ENCODE data around the gene IL3. TPM values are rescaled to one million over a fixed set of nuclear protein-coding genes. Genes with fewer than 3 reads are reported as not detected.

IL3 gene
- total and polyA plus RNA-seq, 2 experiments from 2014 or later, result not detected

DNA sequence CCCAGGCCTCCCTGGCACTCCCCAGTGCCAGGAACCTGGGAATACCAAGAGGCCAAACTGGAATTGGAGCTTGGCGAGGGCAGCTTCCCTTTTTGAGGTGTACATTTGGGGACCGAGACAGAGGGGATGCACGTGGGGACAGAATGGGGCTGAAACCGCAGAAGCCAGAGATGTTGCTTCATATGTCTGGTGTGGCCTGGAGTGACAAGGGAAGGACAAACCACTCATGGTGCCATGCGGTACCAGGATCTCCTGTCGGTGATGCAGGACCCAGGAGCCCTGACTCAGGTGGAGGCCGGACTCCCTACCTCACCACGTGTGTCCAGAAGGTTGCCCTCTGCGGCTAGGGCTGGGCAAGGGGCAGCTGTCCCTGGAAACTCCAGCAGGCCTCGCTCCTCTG, 9.1 kb downstream of the IL3 start (continued):
- TF ChIP-seq, protein P1, sequence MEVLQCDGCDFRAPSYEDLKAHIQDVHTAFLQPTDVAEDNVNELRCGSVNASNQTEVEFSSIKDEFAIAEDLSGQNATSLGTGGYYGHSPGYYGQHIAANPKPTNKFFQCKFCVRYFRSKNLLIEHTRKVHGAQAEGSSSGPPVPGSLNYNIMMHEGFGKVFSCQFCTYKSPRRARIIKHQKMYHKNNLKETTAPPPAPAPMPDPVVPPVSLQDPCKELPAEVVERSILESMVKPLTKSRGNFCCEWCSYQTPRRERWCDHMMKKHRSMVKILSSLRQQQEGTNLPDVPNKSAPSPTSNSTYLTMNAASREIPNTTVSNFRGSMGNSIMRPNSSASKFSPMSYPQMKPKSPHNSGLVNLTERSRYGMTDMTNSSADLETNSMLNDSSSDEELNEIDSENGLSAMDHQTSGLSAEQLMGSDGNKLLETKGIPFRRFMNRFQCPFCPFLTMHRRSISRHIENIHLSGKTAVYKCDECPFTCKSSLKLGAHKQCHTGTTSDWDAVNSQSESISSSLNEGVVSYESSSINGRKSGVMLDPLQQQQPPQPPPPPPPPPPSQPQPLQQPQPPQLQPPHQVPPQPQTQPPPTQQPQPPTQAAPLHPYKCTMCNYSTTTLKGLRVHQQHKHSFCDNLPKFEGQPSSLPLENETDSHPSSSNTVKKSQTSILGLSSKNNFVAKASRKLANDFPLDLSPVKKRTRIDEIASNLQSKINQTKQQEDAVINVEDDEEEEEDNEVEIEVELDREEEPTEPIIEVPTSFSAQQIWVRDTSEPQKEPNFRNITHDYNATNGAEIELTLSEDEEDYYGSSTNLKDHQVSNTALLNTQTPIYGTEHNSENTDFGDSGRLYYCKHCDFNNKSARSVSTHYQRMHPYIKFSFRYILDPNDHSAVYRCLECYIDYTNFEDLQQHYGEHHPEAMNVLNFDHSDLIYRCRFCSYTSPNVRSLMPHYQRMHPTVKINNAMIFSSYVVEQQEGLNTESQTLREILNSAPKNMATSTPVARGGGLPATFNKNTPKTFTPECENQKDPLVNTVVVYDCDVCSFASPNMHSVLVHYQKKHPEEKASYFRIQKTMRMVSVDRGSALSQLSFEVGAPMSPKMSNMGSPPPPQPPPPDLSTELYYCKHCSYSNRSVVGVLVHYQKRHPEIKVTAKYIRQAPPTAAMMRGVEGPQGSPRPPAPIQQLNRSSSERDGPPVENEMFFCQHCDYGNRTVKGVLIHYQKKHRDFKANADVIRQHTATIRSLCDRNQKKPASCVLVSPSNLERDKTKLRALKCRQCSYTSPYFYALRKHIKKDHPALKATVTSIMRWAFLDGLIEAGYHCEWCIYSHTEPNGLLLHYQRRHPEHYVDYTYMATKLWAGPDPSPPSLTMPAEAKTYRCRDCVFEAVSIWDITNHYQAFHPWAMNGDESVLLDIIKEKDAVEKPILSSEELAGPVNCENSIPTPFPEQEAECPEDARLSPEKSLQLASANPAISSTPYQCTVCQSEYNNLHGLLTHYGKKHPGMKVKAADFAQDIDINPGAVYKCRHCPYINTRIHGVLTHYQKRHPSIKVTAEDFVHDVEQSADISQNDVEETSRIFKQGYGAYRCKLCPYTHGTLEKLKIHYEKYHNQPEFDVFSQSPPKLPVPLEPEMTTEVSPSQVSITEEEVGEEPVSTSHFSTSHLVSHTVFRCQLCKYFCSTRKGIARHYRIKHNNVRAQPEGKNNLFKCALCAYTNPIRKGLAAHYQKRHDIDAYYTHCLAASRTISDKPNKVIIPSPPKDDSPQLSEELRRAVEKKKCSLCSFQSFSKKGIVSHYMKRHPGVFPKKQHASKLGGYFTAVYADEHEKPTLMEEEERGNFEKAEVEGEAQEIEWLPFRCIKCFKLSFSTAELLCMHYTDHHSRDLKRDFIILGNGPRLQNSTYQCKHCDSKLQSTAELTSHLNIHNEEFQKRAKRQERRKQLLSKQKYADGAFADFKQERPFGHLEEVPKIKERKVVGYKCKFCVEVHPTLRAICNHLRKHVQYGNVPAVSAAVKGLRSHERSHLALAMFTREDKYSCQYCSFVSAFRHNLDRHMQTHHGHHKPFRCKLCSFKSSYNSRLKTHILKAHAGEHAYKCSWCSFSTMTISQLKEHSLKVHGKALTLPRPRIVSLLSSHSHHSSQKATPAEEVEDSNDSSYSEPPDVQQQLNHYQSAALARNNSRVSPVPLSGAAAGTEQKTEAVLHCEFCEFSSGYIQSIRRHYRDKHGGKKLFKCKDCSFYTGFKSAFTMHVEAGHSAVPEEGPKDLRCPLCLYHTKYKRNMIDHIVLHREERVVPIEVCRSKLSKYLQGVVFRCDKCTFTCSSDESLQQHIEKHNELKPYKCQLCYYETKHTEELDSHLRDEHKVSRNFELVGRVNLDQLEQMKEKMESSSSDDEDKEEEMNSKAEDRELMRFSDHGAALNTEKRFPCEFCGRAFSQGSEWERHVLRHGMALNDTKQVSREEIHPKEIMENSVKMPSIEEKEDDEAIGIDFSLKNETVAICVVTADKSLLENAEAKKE (CRISPR knock-in tag; IDR thresholded peaks at IDR 0.05), result no peak
- TF ChIP-seq CREB1 (CRISPR knock-in tag; IDR thresholded peaks at IDR 0.05; ENCODE audit: low read depth), result no peak
- TF ChIP-seq STAT1 (IDR thresholded peaks at IDR 0.05; ENCODE audit: unreplicated experiment), result no peak
- TF ChIP-seq NANOG (IDR thresholded peaks at IDR 0.05; ENCODE audit: borderline replicate concordance), result no peak
- TF ChIP-seq, protein P2, sequence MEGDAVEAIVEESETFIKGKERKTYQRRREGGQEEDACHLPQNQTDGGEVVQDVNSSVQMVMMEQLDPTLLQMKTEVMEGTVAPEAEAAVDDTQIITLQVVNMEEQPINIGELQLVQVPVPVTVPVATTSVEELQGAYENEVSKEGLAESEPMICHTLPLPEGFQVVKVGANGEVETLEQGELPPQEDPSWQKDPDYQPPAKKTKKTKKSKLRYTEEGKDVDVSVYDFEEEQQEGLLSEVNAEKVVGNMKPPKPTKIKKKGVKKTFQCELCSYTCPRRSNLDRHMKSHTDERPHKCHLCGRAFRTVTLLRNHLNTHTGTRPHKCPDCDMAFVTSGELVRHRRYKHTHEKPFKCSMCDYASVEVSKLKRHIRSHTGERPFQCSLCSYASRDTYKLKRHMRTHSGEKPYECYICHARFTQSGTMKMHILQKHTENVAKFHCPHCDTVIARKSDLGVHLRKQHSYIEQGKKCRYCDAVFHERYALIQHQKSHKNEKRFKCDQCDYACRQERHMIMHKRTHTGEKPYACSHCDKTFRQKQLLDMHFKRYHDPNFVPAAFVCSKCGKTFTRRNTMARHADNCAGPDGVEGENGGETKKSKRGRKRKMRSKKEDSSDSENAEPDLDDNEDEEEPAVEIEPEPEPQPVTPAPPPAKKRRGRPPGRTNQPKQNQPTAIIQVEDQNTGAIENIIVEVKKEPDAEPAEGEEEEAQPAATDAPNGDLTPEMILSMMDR (conservative IDR thresholded peaks at IDR 0.05; ENCODE audit: low read depth in 2 of 2), result no peak
- TF ChIP-seq EZH2phosphoT487 (IDR thresholded peaks at IDR 0.05; ENCODE audit: unreplicated experiment), result no peak
- no peak for TF ChIP-seq ZNF114 (CRISPR knock-in tag; IDR thresholded peaks at IDR 0.05)

DNA sequence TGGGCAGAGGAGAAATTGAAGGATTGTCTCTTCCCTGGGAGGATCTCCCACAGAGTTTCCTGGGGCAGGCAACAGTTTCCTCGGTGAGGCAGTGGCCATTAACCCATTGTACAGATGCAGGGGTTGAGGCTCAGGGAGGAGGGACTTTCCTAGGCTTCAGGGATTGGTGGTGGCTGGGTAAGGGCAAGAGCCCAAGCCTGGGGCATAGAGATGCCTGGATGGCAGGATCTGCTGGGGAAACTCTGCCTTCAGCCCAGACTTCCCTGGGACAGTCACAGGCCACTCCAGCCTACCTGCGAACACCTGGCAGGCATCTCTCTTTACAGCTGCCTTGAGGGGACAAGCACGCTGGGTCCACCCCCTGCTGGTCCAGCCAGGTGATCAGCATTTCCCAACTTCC, 9.5 kb downstream of the IL3 start:
- ATAC-seq (no peak), DNase-seq (ENCODE audit: low spot score) (no peak)
- no peaks in the 10 kb centered on the region; the same call in 2 of the 3 replicates for H3K4me1 Mint-ChIP-seq
- H3K79me2 ChIP-seq (replicated peaks; ENCODE audit: insufficient read depth), result no peaks in the 10 kb centered on the region
- H2AFZ ChIP-seq, result no peak overlapping the region
- no peak overlapping the region for H3K4me3 ChIP-seq
- H3F3A ChIP-seq (replicated peaks; ENCODE audit: low read depth), result no peaks in the 10 kb centered on the region
- H3K4me2 ChIP-seq, result no peak overlapping the region
- peaks cover 2% of the 10 kb centered on the region for H3K27me3 Mint-ChIP-seq (ENCODE audit: insufficient read depth, low read depth, poor library complexity)
- H3K27me3 ChIP-seq (ENCODE audit: insufficient read depth), result no peaks in the 10 kb centered on the region
- H3K4me1 ChIP-seq (ENCODE audit: insufficient read depth), result no peaks in the 10 kb centered on the region
- no peaks in the 10 kb centered on the region for H3K36me3 ChIP-seq (ENCODE audit: insufficient read depth)
- H3K9me3 Mint-ChIP-seq, result no peaks in the 10 kb centered on the region; the same call in 2 of the 3 replicates
- H3K4me3 Mint-ChIP-seq, result no peak overlapping the region
- no peak overlapping the region for H3K27ac Mint-ChIP-seq
- no peaks in the 10 kb centered on the region for H3K9me2 ChIP-seq (ENCODE audit: insufficient read depth)
- no peaks in the 10 kb centered on the region; the same call in 2 of the 3 replicates for H3K36me3 Mint-ChIP-seq (ENCODE audit: low read depth)
- H3K27ac ChIP-seq (ENCODE audit: low read depth), result no peak overlapping the region
- H4K20me1 ChIP-seq (replicated peaks; ENCODE audit: insufficient read depth), result no peaks in the 10 kb centered on the region
- TF ChIP-seq ZNF331 (CRISPR knock-in tag; IDR thresholded peaks at IDR 0.05; ENCODE audit: low read depth), result no peak
- TF ChIP-seq JUNB (IDR thresholded peaks at IDR 0.05; ENCODE audit: unreplicated experiment), result no peak
- TF ChIP-seq NANOG (IDR thresholded peaks at IDR 0.05; ENCODE audit: borderline replicate concordance), result no peak
- TF ChIP-seq POLR2AphosphoS5 (IDR thresholded peaks at IDR 0.05; ENCODE audit: low read depth), result no peak

Measured in GM23338 (cell line).